Activated CD8-positive, alpha-beta memory T cell treated with anti-CD3 and anti-CD28 coated beads, Interleukin-2, amount 10 ng/mL, durations not matched to agents 7 days and 5 days (primary cell): ENCODE results near the gene ZMIZ1. TPM values are rescaled to one million over a fixed set of nuclear protein-coding genes. Genes with fewer than 3 reads are reported as not detected.
A peak's percentile ranks its signal among the peaks of the same experiment; 100 is the strongest.

Experiments used
- ATAC-seq: fragments of 150-1000 bp; cut with Tn5 transposase; one replicate; pipeline ENCODE4 v1.10.0; 2021; ENCODE audit warnings: moderate library complexity
- CTCF ChIA-PET: fragments of 350-600 bp; sonication (Branson Sonifier 250); formaldehyde crosslinking; loops from one replicate; lab custom pipeline; 2021; ENCODE audit warnings: antibody characterized with exemption; lab: Charles Lee
- DNase-seq: peaks from one replicate; pipeline ENCODE4 v3.0.0-alpha.2; 2020
- H3K27ac Mint-ChIP-seq: one replicate; pipeline ENCODE4 v1.8.0; 2021; ENCODE audit warnings: mild to moderate bottlenecking, mixed read lengths
- H3K27me3 Mint-ChIP-seq: one replicate; pipeline ENCODE4 v1.8.0; 2021; ENCODE audit warnings: mixed read lengths
- H3K36me3 Mint-ChIP-seq: one replicate; pipeline ENCODE4 v1.8.0; 2021; ENCODE audit warnings: mild to moderate bottlenecking, mixed read lengths
- H3K4me1 Mint-ChIP-seq: one replicate; pipeline ENCODE4 v1.8.0; 2021; ENCODE audit warnings: mixed read lengths
- H3K4me3 Mint-ChIP-seq: one replicate; pipeline ENCODE4 v1.8.0; 2021; ENCODE audit warnings: mild to moderate bottlenecking, moderate library complexity, mixed read lengths
- H3K9me3 Mint-ChIP-seq: one replicate; pipeline ENCODE4 v1.8.0; 2022; ENCODE audit warnings: low read depth, mixed read lengths
- total RNA-seq, 2 experiments: library from RNA; stranded (reverse); gene quantifications; one replicate each; pipeline ENCODE4 v1.2.3, GENCODE V29; 2021

Gene ZMIZ1
- total RNA-seq, 2 experiments from 2014 or later = 52.7 to 71.5 TPM

- H3K27ac Mint-ChIP-seq = peak overlapping the region; percentile 92
- no peaks in the 10 kb centered on the region for H3K36me3 Mint-ChIP-seq
- no peaks in the 10 kb centered on the region for H3K27me3 Mint-ChIP-seq
- H3K4me1 Mint-ChIP-seq = peaks cover 37% of the 10 kb centered on the region
- no peaks in the 10 kb centered on the region for H3K9me3 Mint-ChIP-seq
- DNase-seq = peak; percentile 52
- peak overlapping the region; percentile 75 for H3K4me3 Mint-ChIP-seq
- CTCF ChIA-PET = interaction anchor here (1.0 to 1.5 kb wide), 4 partner anchors 12 to 163 kb away, joined by 3 to 9 read pairs (median 4); no protein-coding TSS in a partner anchor
- ATAC-seq = peak; percentile 14
Measured at GRCh38 chr10:79137300-79137756, 68.6 kb downstream of the ZMIZ1 start.

DNA sequence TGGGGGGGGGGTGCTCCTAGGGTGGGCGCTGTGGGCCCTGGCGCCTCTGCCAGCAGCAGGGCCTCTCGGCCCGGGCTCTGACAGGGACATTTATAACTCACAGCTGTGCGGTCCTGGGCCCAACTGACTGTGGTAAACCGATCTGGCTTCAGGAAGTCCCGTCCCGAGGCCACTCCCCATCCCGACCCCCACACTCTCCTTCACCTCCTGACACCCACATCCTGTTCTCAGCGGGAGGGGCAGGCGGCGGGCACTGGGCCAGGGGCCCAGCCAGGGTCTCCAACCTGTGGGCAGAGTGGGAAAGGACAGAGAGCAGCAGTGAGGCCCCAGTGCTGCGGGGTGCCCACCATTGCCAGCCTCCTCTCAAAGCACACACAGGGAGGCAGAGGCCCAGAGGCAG is 69.1 kb downstream of the ZMIZ1 start:
- Mint-ChIP-seq H3K27me3 (no peaks in the 10 kb centered on the region), H3K4me1 (peaks cover 37% of the 10 kb centered on the region), H3K27ac (peak overlapping the region; percentile 92), H3K36me3 (no peaks in the 10 kb centered on the region), H3K4me3 (peak overlapping the region; percentile 75), H3K9me3 (no peaks in the 10 kb centered on the region)
- CTCF ChIA-PET = interaction anchor here (1.3 to 1.5 kb wide), 2 partner anchors 11 to 148 kb away, joined by 3 to 4 read pairs; no protein-coding TSS in a partner anchor
- ATAC-seq (peak; percentile 81), DNase-seq (peak; percentile 91)

DNA sequence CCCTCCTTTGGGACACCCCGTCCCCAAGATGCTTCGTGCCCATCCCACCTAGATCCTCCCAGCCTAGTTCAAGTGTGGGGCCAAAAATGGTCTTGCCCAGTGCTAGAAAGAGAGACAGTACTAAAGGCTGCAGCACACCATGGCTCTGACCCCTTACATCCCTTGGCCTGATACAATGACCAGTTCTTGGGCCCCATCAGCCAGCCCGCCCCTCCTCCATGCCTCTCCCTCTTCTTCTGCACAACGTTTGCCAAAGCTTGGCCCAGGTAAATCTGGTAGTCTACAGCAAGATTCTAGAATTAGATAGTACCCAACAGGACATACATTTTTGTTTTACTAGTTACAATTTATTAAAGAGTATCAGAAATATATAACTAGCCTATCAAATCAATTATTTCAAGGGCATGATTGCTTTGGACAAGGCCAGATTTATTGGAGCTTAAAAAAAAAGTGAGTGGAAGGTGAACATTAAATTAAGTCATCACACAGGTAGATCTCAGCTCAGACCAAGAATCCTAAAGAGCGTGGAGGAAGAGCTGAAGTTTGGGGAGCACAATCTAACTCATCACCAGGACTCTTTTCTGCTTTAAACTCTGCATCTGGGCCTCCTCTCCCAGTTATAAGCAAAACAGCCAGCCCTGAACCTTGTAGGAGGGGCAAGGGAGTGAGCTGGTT is 69.8 kb downstream of the ZMIZ1 start:
- DNase-seq (no peak), ATAC-seq (no peak)
- H3K9me3 Mint-ChIP-seq = no peaks in the 10 kb centered on the region
- H3K27ac Mint-ChIP-seq = peak overlapping the region; percentile 92
- peaks cover 37% of the 10 kb centered on the region for H3K4me1 Mint-ChIP-seq
- H3K36me3 Mint-ChIP-seq = no peaks in the 10 kb centered on the region
- no peaks in the 10 kb centered on the region for H3K27me3 Mint-ChIP-seq
- H3K4me3 Mint-ChIP-seq = no peak overlapping the region
- CTCF ChIA-PET = no interaction called here

GRCh38 chr10:79139124-79139835 is 70.5 kb downstream of the ZMIZ1 start:
- CTCF ChIA-PET = no interaction called here
- no peak for ATAC-seq
- H3K27me3 Mint-ChIP-seq = no peaks in the 10 kb centered on the region
- no peak for DNase-seq
- no peaks in the 10 kb centered on the region for H3K9me3 Mint-ChIP-seq
- peaks cover 37% of the 10 kb centered on the region for H3K4me1 Mint-ChIP-seq
- no peak overlapping the region for H3K4me3 Mint-ChIP-seq
- H3K27ac Mint-ChIP-seq = no peak overlapping the region
- H3K36me3 Mint-ChIP-seq = no peaks in the 10 kb centered on the region

DNA sequence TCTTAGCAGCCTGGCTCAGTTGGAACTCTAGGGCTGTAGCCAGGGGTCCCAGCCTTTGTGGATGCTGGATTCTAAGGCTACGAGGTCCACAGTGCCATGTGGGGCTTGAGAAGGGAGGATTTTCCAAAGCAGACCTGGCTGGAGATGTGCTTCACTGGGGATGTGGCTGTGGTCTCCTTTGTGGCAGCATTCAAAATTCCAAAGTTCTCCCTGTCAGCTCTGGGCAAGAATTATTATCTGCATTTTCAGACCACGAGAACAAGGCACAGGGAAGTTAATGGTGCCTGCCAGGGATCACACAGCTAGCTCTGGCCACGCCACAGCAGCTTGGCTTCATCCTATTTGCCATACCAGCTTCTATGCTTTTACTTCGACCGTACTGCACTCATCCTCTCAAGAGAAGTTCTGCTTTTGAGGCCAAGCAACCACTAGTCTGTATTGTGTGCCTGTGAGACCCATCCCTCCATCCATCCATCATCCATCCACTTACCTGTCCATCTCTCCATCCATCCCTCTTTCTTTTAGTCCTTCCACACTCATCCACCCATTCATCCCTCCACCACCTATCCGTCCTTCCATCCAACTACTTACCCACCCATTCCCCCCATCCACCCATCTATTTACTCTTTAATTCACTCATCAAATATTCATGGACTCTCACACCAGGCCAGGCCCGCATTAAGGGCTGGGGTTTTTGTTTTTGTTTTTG is 71.5 kb downstream of the ZMIZ1 start:
- DNase-seq (no peak), ATAC-seq (no peak)
- Mint-ChIP-seq H3K9me3 (no peaks in the 10 kb centered on the region), H3K27me3 (no peaks in the 10 kb centered on the region), H3K4me3 (no peak overlapping the region), H3K36me3 (no peaks in the 10 kb centered on the region), H3K27ac (peak overlapping the region; percentile 44), H3K4me1 (peaks cover 44% of the 10 kb centered on the region)
- CTCF ChIA-PET = interaction anchor here (1.6 kb wide), 1 partner anchor 8 kb away, joined by 4 read pairs; no protein-coding TSS in a partner anchor

DNA sequence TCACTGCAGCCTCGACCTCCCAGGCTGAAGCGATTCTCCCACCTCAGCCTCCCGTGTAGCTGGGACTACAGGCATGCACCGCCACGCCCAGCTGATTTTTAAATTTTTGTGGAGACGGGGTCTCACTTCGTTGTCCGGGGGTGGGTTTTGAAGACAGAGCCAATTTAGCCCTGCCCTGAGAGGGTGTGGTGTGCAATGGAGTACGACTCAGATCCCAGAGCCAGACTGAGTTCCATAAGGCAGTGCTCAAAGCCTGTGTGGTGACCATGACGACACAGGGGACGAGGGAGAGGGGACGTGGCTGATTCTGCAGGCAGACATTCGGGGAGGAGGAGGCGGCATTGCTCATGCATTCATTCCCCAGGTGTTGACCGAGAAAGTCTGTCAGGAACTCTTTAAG is 72.1 kb downstream of the ZMIZ1 start:
- Mint-ChIP-seq H3K36me3 (no peaks in the 10 kb centered on the region), H3K9me3 (no peaks in the 10 kb centered on the region), H3K27ac (no peak overlapping the region), H3K4me3 (no peak overlapping the region), H3K27me3 (no peaks in the 10 kb centered on the region), H3K4me1 (peaks cover 43% of the 10 kb centered on the region)
- no peak for DNase-seq
- no peak for ATAC-seq
- CTCF ChIA-PET = interaction anchor here (1.6 kb wide), 1 partner anchor 9 kb away, joined by 4 read pairs; no protein-coding TSS in a partner anchor

DNA sequence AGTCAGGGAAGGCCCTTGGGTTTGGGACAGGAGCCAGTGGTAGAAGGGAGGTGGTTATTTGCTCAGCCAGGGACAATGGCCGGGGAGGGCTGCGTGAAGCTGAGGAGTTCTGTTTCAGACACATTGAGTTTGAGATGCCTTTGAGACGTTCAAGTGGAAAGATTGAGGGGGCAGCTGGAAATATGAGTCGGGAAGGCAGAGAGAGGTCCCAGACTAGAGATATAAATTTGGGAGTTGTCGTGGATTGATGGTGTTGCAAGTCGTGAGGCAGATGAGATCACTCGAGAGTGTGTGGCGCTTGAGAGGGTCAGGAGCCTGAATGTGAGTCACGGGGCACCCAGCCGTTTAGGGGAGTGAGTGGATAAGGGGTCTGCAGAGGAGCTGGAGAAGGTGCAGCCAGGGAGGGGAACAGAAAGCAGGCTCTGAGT is 73.3 kb downstream of the ZMIZ1 start:
- Mint-ChIP-seq H3K4me3 (no peak overlapping the region), H3K9me3 (no peaks in the 10 kb centered on the region), H3K4me1 (peaks cover 39% of the 10 kb centered on the region), H3K27ac (no peak overlapping the region), H3K36me3 (no peaks in the 10 kb centered on the region), H3K27me3 (no peaks in the 10 kb centered on the region)
- CTCF ChIA-PET = interaction anchor here (1.1 to 1.3 kb wide), 2 partner anchors 9 to 10 kb away, joined by 3 to 4 read pairs; no protein-coding TSS in a partner anchor
- ATAC-seq (no peak), DNase-seq (no peak)

- H3K27ac Mint-ChIP-seq = no peak overlapping the region
- no peak overlapping the region for H3K4me3 Mint-ChIP-seq
- CTCF ChIA-PET = interaction anchor here (1.1 to 1.3 kb wide), 2 partner anchors 9 kb away, joined by 3 to 4 read pairs; no protein-coding TSS in a partner anchor
- no peaks in the 10 kb centered on the region for H3K36me3 Mint-ChIP-seq
- DNase-seq (no peak), ATAC-seq (no peak)
- H3K27me3 Mint-ChIP-seq = no peaks in the 10 kb centered on the region
- H3K9me3 Mint-ChIP-seq = no peaks in the 10 kb centered on the region
- peaks cover 34% of the 10 kb centered on the region for H3K4me1 Mint-ChIP-seq
Measured at GRCh38 chr10:79142522-79143309, 74.0 kb downstream of the ZMIZ1 start.

DNA sequence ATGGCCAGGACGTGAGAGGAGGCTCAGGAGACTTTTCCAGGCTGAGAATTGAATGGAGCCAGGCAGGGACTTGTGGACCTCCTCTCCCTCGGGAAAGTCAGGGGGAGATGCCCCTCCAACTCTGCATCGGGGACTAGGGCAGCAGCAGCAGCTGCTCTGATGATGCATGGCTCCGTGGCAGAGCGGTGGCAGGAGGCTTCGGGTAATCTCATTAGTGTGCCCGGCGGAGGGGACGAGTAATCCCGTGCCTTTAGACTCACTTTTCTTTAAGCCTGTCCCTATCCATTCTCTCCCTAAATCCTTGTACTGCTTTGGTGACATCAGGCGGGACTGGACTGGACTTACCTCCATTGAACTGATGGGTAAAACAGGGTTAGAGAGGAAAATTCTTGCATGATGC is 75.1 kb downstream of the ZMIZ1 start:
- Mint-ChIP-seq H3K27ac (no peak overlapping the region), H3K36me3 (no peaks in the 10 kb centered on the region), H3K4me1 (peaks cover 25% of the 10 kb centered on the region), H3K27me3 (no peaks in the 10 kb centered on the region), H3K9me3 (no peaks in the 10 kb centered on the region), H3K4me3 (no peak overlapping the region)
- ATAC-seq (no peak), DNase-seq (no peak)
- CTCF ChIA-PET = no interaction called here

GRCh38 chr10:79144351-79145173 is 75.8 kb downstream of the ZMIZ1 start:
- no peak for ATAC-seq
- peaks cover 27% of the 10 kb centered on the region for H3K4me1 Mint-ChIP-seq
- H3K36me3 Mint-ChIP-seq = no peaks in the 10 kb centered on the region
- H3K4me3 Mint-ChIP-seq = no peak overlapping the region
- CTCF ChIA-PET = no interaction called here
- no peaks in the 10 kb centered on the region for H3K27me3 Mint-ChIP-seq
- no peak for DNase-seq
- no peak overlapping the region for H3K27ac Mint-ChIP-seq
- no peaks in the 10 kb centered on the region for H3K9me3 Mint-ChIP-seq

GRCh38 chr10:79145174-79145483 is 76.4 kb downstream of the ZMIZ1 start:
- CTCF ChIA-PET = no interaction called here
- H3K4me1 Mint-ChIP-seq = peaks cover 30% of the 10 kb centered on the region

More at GRCh38 chr10:79145174-79145483, 76.4 kb downstream of the ZMIZ1 start:
- no peak for DNase-seq
- no peak for ATAC-seq
- Mint-ChIP-seq H3K9me3 (no peaks in the 10 kb centered on the region), H3K4me3 (no peak overlapping the region), H3K27ac (no peak overlapping the region), H3K27me3 (no peaks in the 10 kb centered on the region), H3K36me3 (no peaks in the 10 kb centered on the region)
